Measurements from ENCODE around the gene MTA3. TPM values are rescaled to one million over a fixed set of nuclear protein-coding genes. Genes with fewer than 3 reads are reported as not detected.

The MTA3 gene
- polyA plus RNA-seq, 6 donors from 2014 or later, result 2.7 to 8.3 (median 6.9) TPM

GRCh38 chr2:42757981-42758740, 189.7 kb downstream of the MTA3 start:
- no peaks in the 10 kb centered on the region for H3K9me3 Mint-ChIP-seq
- no peak for ATAC-seq (ENCODE audit: low read depth in 2 of 2)
- no peak for DNase-seq
- peak overlapping the region in 1 of 8 donors; percentile 55 for H3K4me3 Mint-ChIP-seq
- peaks cover 4 to 8% of the 10 kb centered on the region in 2 donors for H3K36me3 Mint-ChIP-seq
- peak overlapping the region in 2 of 6 donors; percentile 8 to 56 for H3K27ac Mint-ChIP-seq
- H3K27me3 Mint-ChIP-seq, result no peaks in the 10 kb centered on the region
- peaks cover 15 to 26% (median 23%) of the 10 kb centered on the region in 3 donors for H3K4me1 Mint-ChIP-seq

- Mint-ChIP-seq H3K27ac (peak overlapping the region in 2 of 6 donors; percentile 8 to 38), H3K9me3 (no peaks in the 10 kb centered on the region), H3K36me3 (peaks cover 6 to 8% of the 10 kb centered on the region in 2 donors), H3K4me1 (peaks cover 14 to 20% (median 17%) of the 10 kb centered on the region in 3 donors), H3K27me3 (no peaks in the 10 kb centered on the region), H3K4me3 (no peak overlapping the region)
- ATAC-seq (ENCODE audit: low read depth in 2 of 2) (no peak), DNase-seq (no peak)
These were observed 190.3 kb downstream of the MTA3 start for GRCh38 chr2:42758751-42759150.

- no peak overlapping the region for H3K4me3 Mint-ChIP-seq
- DNase-seq (no peak), ATAC-seq (ENCODE audit: low read depth in 2 of 2) (no peak)
- H3K9me3 Mint-ChIP-seq, result no peaks in the 10 kb centered on the region
- H3K4me1 Mint-ChIP-seq, result peaks cover 0 to 4% (median 0%) of the 10 kb centered on the region in 3 donors
- peaks cover 6 to 8% of the 10 kb centered on the region in 2 donors for H3K36me3 Mint-ChIP-seq
- peak overlapping the region in 1 of 6 donors; percentile 53 for H3K27ac Mint-ChIP-seq
- H3K27me3 Mint-ChIP-seq, result no peaks in the 10 kb centered on the region
These were observed 193.1 kb downstream of the MTA3 start for GRCh38 chr2:42761554-42761953.

GRCh38 chr2:42762155-42762554, 193.7 kb downstream of the MTA3 start:
- Mint-ChIP-seq H3K4me3 (peak overlapping the region in 1 of 8 donors; percentile 52), H3K9me3 (no peaks in the 10 kb centered on the region), H3K27me3 (no peaks in the 10 kb centered on the region), H3K4me1 (peaks cover 0 to 6% (median 0%) of the 10 kb centered on the region in 3 donors), H3K27ac (no peak overlapping the region), H3K36me3 (peaks cover 6 to 8% of the 10 kb centered on the region in 2 donors)
- DNase-seq (no peak), ATAC-seq (ENCODE audit: low read depth in 2 of 2) (no peak)

GRCh38 chr2:42762823-42763804, 194.7 kb downstream of the MTA3 start:
- Mint-ChIP-seq H3K27ac (no peak overlapping the region), H3K4me3 (no peak overlapping the region), H3K36me3 (peaks cover 6 to 8% of the 10 kb centered on the region in 2 donors), H3K9me3 (no peaks in the 10 kb centered on the region), H3K4me1 (peaks cover 0 to 8% (median 0%) of the 10 kb centered on the region in 3 donors), H3K27me3 (no peaks in the 10 kb centered on the region)
- ATAC-seq (ENCODE audit: low read depth in 2 of 2), result no peak
- no peak for DNase-seq

- Mint-ChIP-seq H3K27ac (no peak within 1 kb of the TSS), H3K4me1 (peaks cover 0 to 8% (median 0%) of the 10 kb centered on the region in 3 donors), H3K9me3 (no peaks in the 10 kb centered on the region), H3K4me3 (peak within 1 kb of the TSS in 1 of 8 donors; percentile 1), H3K36me3 (peaks cover 6 to 8% of the 10 kb centered on the region in 2 donors), H3K27me3 (no peaks in the 10 kb centered on the region)
- ATAC-seq (ENCODE audit: low read depth in 2 of 2) (no peak), DNase-seq (no peak)
These were observed 195.7 kb downstream of the MTA3 start, which contains the start of gene OXER1 for GRCh38 chr2:42764096-42764495. Gene OXER1, minus strand, starts transcription at chr2:42764135. Its CDS starts 73 bp downstream, at chr2:42764062.

GRCh38 chr2:42764901-42765300, 196.5 kb downstream of the MTA3 start:
- Mint-ChIP-seq H3K27ac (no peak overlapping the region), H3K36me3 (peaks cover 5 to 6% of the 10 kb centered on the region in 2 donors), H3K27me3 (no peaks in the 10 kb centered on the region), H3K9me3 (no peaks in the 10 kb centered on the region), H3K4me1 (peaks cover 0 to 8% (median 0%) of the 10 kb centered on the region in 3 donors), H3K4me3 (peak overlapping the region in 1 of 8 donors; percentile 1)
- DNase-seq, result no peak
- ATAC-seq (ENCODE audit: low read depth in 2 of 2), result no peak

- Mint-ChIP-seq H3K9me3 (no peaks in the 10 kb centered on the region), H3K4me3 (no peak overlapping the region), H3K27me3 (no peaks in the 10 kb centered on the region), H3K27ac (peak overlapping the region in 2 of 6 donors; percentile 51 to 76), H3K4me1 (peaks cover 0 to 8% (median 0%) of the 10 kb centered on the region in 3 donors), H3K36me3 (peaks cover 0 to 6% of the 10 kb centered on the region in 2 donors)
- DNase-seq (no peak), ATAC-seq (ENCODE audit: low read depth in 2 of 2) (no peak)
These were observed 197.3 kb downstream of the MTA3 start for GRCh38 chr2:42765686-42766085.

GRCh38 chr2:42767080-42767898, 198.9 kb downstream of the MTA3 start:
- no peak overlapping the region for H3K4me3 Mint-ChIP-seq
- peak overlapping the region in 2 of 6 donors; percentile 49 to 92 for H3K27ac Mint-ChIP-seq
- ATAC-seq (ENCODE audit: low read depth in 2 of 2), result no peak
- H3K27me3 Mint-ChIP-seq, result no peaks in the 10 kb centered on the region
- H3K4me1 Mint-ChIP-seq, result peaks cover 0 to 8% (median 0%) of the 10 kb centered on the region in 3 donors
- H3K9me3 Mint-ChIP-seq, result no peaks in the 10 kb centered on the region
- no peak for DNase-seq
- peaks cover 0 to 6% of the 10 kb centered on the region in 2 donors for H3K36me3 Mint-ChIP-seq

GRCh38 chr2:42767899-42768705, 199.7 kb downstream of the MTA3 start:
- ATAC-seq (ENCODE audit: low read depth in 2 of 2) (no peak), DNase-seq (no peak)
- Mint-ChIP-seq H3K4me1 (peaks cover 0 to 8% (median 0%) of the 10 kb centered on the region in 3 donors), H3K4me3 (no peak overlapping the region), H3K27ac (peak overlapping the region in 1 of 6 donors; percentile 79), H3K9me3 (no peaks in the 10 kb centered on the region), H3K36me3 (peaks cover 0 to 2% of the 10 kb centered on the region in 2 donors), H3K27me3 (no peaks in the 10 kb centered on the region)

- no peaks in the 10 kb centered on the region for H3K36me3 Mint-ChIP-seq
- no peaks in the 10 kb centered on the region for H3K27me3 Mint-ChIP-seq
- H3K4me1 Mint-ChIP-seq, result peaks cover 0 to 4% (median 0%) of the 10 kb centered on the region in 3 donors
- no peak overlapping the region for H3K4me3 Mint-ChIP-seq
- DNase-seq (no peak), ATAC-seq (ENCODE audit: low read depth in 2 of 2) (no peak)
- H3K27ac Mint-ChIP-seq, result peak overlapping the region in 1 of 6 donors; percentile 68
- H3K9me3 Mint-ChIP-seq, result no peaks in the 10 kb centered on the region
These were observed 200.3 kb downstream of the MTA3 start for GRCh38 chr2:42768706-42769256.

Data from naive B cell (primary cell).